Upper lobe of left lung (tissue), 6 donors: ENCODE results near the gene SST. TPM values are rescaled to one million over a fixed set of nuclear protein-coding genes. Genes with fewer than 3 reads are reported as not detected.

Experiments used
- ATAC-seq, 2 donors: fragments of 200-7000 bp; cut with Tn5 transposase; one replicate each; pipeline ENCODE4 v1.9.1; 2022; ENCODE audit warnings: mild to moderate bottlenecking in 2 of 2, moderate library complexity in 2 of 2; ENCODE audit not compliant: low FRiP score in 2 of 2
- DNase-seq, 2 donors: peaks; one replicate each; pipeline ENCODE4 v3.0.0-alpha.2; 2019 to 2020
- H3K27ac ChIP-seq, 4 donors: fragments of 200-600 bp; sonication (generic); one replicate each; pipeline ENCODE4 v1.5.1; 2016 to 2019
- H3K27me3 ChIP-seq, 4 donors: fragments of 200-600 bp; sonication (generic); one replicate each; pipeline ENCODE4 v1.5.1; 2017 to 2019
- H3K36me3 ChIP-seq, 4 donors: fragments of 200-600 bp; sonication (generic); one replicate each; pipeline ENCODE4 v1.5.1; 2016 to 2019
- H3K4me1 ChIP-seq, 4 donors: fragments of 200-600 bp; sonication (generic); one replicate each; pipeline ENCODE4 v1.5.1; 2018 to 2019
- H3K4me3 ChIP-seq, 4 donors: fragments of 200-600 bp; sonication (generic); one replicate each; pipeline ENCODE4 v1.5.1; 2017 to 2019; ENCODE audit warnings: mild to moderate bottlenecking in 2 of 4, moderate library complexity in 1 of 4
- H3K9me3 ChIP-seq, 4 donors: fragments of 200-600 bp; sonication (generic); one replicate each; pipeline ENCODE4 v1.5.1; 2018 to 2019
- CTCF ChIP-seq, 6 experiments: fragments of 450-650 bp in 4 of 6; fragments of 200-600 bp in 2 of 6; sonication (generic) in 2 of 6; IDR thresholded peaks; one replicate each; pipeline ENCODE4 v1.5.1; 2016 to 2019; ENCODE audit warnings: antibody characterized with exemption in 6 of 6
- EP300 ChIP-seq, 4 donors: sonication (generic); formaldehyde crosslinking; IDR thresholded peaks; one replicate each; pipeline ENCODE4 v1.5.1; 2017; ENCODE audit warnings: antibody characterized with exemption in 4 of 4, control low read depth in 2 of 4
- POLR2A ChIP-seq, 4 donors: fragments of 450-650 bp; IDR thresholded peaks; one replicate each; pipeline ENCODE4 v1.5.1; 2016 to 2017; ENCODE audit warnings: antibody characterized with exemption in 4 of 4, mild to moderate bottlenecking in 2 of 4
- POLR2AphosphoS5 ChIP-seq, 2 donors: sonication (generic); formaldehyde crosslinking; IDR thresholded peaks; one replicate each; pipeline ENCODE4 v1.5.1; 2017; ENCODE audit warnings: antibody characterized with exemption in 2 of 2
- WGBS, 2 donors: methylation state at CpG; one replicate each; pipeline ENCODE4 v1.1.5; 2017 to 2018; 5-methylcytosine and 5-hydroxymethylcytosine counted together
- total RNA-seq, 6 donors: library from RNA; depleted of rRNA in 4 of 6; stranded (reverse); fragments of >200 nt in 4 of 6; gene quantifications; one replicate each; pipeline versions ENCODE4 v1.1.0 to v1.2.1, GENCODE V29; 2016 to 2021
- donor health status: DM: no; HTN: no; CAD: no; lungs with moderate emphysema.
- donor health status: DM: no; HTN: yes; CAD: no; lungs with severe emphysema.

Gene SST
- total RNA-seq, 6 donors from 2014 or later: not detected

GRCh38 chr3:187679638-187680396 is 9.6 kb upstream of the SST start:
- Histone ChIP-seq H3K4me1 (peaks cover 0 to 2% (median 0%) of the 10 kb centered on the region in 4 donors), H3K4me3 (no peak overlapping the region), H3K27me3 (no peaks in the 10 kb centered on the region), H3K27ac (no peak overlapping the region), H3K36me3 (no peaks in the 10 kb centered on the region), H3K9me3 (no peaks in the 10 kb centered on the region)
- DNase-seq (peak in 1 of 2 donors; percentile 66), ATAC-seq (peak; percentile 87 to 96)
- no peak for TF ChIP-seq POLR2A (IDR thresholded peaks at IDR 0.05)
- peak; percentile 80 to 97 (median 88) for TF ChIP-seq CTCF (IDR thresholded peaks at IDR 0.05)
- 31% methylated on average over 7 of the region's 7 CpGs for WGBS, 2 donors

- WGBS, 2 donors: 20 to 21% methylated on average over 5 of the region's 5 CpGs
- Histone ChIP-seq H3K27me3 (no peaks in the 10 kb centered on the region), H3K4me1 (peaks cover 0 to 2% (median 0%) of the 10 kb centered on the region in 4 donors), H3K4me3 (no peak overlapping the region), H3K9me3 (no peaks in the 10 kb centered on the region), H3K27ac (no peak overlapping the region), H3K36me3 (no peaks in the 10 kb centered on the region)
- peak in 4 of 6 experiments; percentile 29 to 56 (median 46) for TF ChIP-seq CTCF (IDR thresholded peaks at IDR 0.05)
- TF ChIP-seq EP300 (IDR thresholded peaks at IDR 0.05): no peak
- ATAC-seq (peak; percentile 69 to 83), DNase-seq (no peak)
Measured at GRCh38 chr3:187678726-187679268, 8.6 kb upstream of the SST start.

- Histone ChIP-seq H3K9me3 (no peaks in the 10 kb centered on the region), H3K27ac (no peak overlapping the region), H3K4me3 (no peak overlapping the region), H3K36me3 (no peaks in the 10 kb centered on the region), H3K27me3 (no peaks in the 10 kb centered on the region), H3K4me1 (peaks cover 0 to 2% (median 0%) of the 10 kb centered on the region in 4 donors)
- ATAC-seq (no peak), DNase-seq (no peak)
- TF ChIP-seq CTCF (IDR thresholded peaks at IDR 0.05) (no peak), EP300 (IDR thresholded peaks at IDR 0.05) (no peak), POLR2A (IDR thresholded peaks at IDR 0.05) (no peak), POLR2AphosphoS5 (IDR thresholded peaks at IDR 0.05) (no peak)
- WGBS, 2 donors: 50 to 74% methylated on average over 1 of the region's 1 CpG
Measured at GRCh38 chr3:187677604-187678003, 7.4 kb upstream of the SST start.

GRCh38 chr3:187673012-187673411 is 2.8 kb upstream of the SST start:
- peaks cover 0 to 3% (median 0%) of the 10 kb centered on the region in 4 donors for H3K27me3 ChIP-seq
- WGBS, 2 donors: 70 to 71% methylated on average over 3 of the region's 3 CpGs
- ATAC-seq (no peak), DNase-seq (no peak)
- H3K36me3 ChIP-seq: no peaks in the 10 kb centered on the region
- H3K4me1 ChIP-seq: no peaks in the 10 kb centered on the region
- H3K9me3 ChIP-seq: no peaks in the 10 kb centered on the region
- no peak overlapping the region for H3K4me3 ChIP-seq
- H3K27ac ChIP-seq: no peak overlapping the region
- no peak for TF ChIP-seq POLR2A (IDR thresholded peaks at IDR 0.05)
- TF ChIP-seq EP300 (IDR thresholded peaks at IDR 0.05): no peak
- TF ChIP-seq POLR2AphosphoS5 (IDR thresholded peaks at IDR 0.05): no peak
- no peak for TF ChIP-seq CTCF (IDR thresholded peaks at IDR 0.05)

GRCh38 chr3:187667526-187667925 is 2.7 kb downstream of the SST start:
- H3K4me1 ChIP-seq: no peaks in the 10 kb centered on the region
- H3K4me3 ChIP-seq: no peak overlapping the region
- H3K27ac ChIP-seq: no peak overlapping the region
- no peaks in the 10 kb centered on the region for H3K9me3 ChIP-seq
- ATAC-seq: no peak
- H3K27me3 ChIP-seq: peaks cover 0 to 3% (median 0%) of the 10 kb centered on the region in 4 donors
- TF ChIP-seq POLR2AphosphoS5 (IDR thresholded peaks at IDR 0.05) (no peak), EP300 (IDR thresholded peaks at IDR 0.05) (no peak), CTCF (IDR thresholded peaks at IDR 0.05) (no peak), POLR2A (IDR thresholded peaks at IDR 0.05) (no peak)
- no peaks in the 10 kb centered on the region for H3K36me3 ChIP-seq
- DNase-seq: no peak
